HG03066 (cell line): ENCODE results near the gene SMPD3.
"Not testable (repeated sequence)": the region's sequence is repeated elsewhere in the genome, so short reads cannot be mapped to it uniquely, and the experiment has no call there.

Experiments
- ATAC-seq: cut with Tn5 transposase; IDR thresholded peaks from one replicate; pipeline ENCODE4 v1.9.1; 2021; ENCODE audit warnings: low read depth; ENCODE audit not compliant: unreplicated experiment

SMPD3 gene

DNA sequence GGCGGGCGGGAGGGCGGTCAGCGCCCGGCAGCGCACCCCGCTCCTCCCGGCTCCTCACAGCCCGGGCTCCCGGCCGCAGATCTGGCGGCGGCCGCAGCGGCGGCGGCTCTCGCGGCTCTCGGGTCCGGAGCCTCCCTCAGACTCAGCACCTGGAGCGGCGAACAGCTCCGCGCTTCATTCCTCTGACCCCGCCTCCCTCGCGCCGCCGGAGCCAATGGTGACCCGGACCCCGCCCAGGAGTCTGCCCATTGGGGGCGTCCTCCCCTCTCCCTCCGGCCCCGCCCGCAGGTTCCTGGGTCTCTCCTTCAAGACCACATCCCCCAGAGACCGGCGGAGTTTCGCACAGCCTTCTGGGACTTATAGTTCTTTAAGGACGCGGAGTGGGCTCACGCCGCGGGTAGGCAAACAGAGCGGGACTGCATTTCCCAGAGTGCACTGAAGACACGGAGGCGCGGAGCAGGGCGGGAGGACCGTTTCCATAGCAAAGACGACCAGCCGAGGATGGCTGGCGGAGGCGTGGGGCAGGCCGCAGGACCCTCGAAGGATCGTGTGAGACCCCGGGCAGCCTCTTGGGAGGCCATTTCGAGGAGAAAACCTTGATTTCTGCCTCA is at the start of gene SMPD3:
TSS of gene SMPD3 (minus strand) at position 149 of the 611 bp plus-strand sequence. CDS start 76,327 bp downstream, outside the sequence.
- ATAC-seq = peak; percentile 87

DNA sequence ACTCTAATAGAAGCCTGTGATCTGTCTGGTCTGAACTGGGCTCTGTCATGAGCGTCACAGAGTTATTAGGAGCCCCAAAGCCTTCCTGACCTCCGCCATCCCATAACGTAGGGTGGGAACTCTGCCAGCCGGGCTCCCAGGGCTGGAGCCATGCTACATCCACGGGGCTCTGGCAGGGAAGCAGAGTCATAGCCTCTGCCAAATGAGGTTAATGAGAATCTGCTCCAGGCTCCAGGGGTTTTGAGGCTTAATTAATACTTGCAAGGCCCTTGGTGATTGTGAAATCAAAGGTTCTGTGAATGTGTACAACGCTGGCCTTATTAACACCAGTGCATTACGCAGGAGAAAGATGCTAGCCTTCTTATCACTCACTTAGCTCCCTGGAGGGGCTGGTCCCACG is 48.4 kb upstream of the SMPD3 start:
- ATAC-seq = no peak

DNA sequence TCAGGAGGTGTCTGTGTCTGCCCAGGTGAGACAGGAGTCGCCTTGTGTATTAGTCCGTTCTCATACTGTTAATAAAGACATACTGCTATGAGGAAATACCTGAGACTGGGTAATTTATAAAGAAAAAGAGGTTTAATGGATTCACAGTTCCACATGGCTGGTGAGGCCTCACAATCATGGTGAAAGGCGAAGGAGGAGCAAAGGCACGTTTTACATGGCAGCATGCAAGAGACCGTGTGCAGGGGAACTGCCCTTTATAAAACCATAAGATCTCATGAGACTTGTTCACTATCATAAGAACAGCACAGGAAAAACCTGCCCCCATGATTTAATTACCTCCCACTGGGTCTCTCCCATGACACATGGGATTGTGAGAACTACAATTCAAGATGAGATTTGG is 46.0 kb upstream of the SMPD3 start:
- not testable (repeated sequence) for ATAC-seq

DNA sequence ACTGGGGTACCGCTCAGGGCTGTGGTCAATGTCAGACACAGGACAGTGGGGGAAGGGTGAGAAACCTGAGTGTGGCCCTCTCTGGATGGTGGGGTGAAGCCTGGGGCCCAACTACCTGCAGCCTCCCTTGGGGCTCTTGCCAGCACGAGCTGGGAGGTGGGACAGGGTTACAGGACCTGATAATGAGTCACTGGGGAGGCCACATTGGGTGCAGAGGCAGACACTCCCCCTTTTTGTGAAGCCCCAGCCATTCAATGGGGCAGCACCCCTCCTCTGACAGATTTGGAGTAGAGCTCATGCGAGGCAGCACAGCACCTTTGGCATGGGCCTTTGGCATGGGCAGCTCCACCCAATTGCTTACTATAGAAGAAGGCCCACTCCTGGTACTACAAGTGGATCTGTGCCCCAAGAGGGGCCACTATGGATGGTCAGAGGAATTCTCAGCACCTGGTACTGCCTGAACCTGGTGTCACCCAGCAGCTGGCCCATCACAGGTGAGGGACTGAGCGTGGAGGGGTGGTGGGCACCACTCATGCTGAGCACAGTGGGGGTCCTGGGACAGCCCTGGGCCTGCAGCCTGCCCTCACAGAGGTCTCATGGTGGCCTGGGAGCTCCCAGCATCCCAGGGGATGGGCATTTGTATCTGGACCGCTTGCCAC is 45.2 kb upstream of the SMPD3 start:
- no peak for ATAC-seq

DNA sequence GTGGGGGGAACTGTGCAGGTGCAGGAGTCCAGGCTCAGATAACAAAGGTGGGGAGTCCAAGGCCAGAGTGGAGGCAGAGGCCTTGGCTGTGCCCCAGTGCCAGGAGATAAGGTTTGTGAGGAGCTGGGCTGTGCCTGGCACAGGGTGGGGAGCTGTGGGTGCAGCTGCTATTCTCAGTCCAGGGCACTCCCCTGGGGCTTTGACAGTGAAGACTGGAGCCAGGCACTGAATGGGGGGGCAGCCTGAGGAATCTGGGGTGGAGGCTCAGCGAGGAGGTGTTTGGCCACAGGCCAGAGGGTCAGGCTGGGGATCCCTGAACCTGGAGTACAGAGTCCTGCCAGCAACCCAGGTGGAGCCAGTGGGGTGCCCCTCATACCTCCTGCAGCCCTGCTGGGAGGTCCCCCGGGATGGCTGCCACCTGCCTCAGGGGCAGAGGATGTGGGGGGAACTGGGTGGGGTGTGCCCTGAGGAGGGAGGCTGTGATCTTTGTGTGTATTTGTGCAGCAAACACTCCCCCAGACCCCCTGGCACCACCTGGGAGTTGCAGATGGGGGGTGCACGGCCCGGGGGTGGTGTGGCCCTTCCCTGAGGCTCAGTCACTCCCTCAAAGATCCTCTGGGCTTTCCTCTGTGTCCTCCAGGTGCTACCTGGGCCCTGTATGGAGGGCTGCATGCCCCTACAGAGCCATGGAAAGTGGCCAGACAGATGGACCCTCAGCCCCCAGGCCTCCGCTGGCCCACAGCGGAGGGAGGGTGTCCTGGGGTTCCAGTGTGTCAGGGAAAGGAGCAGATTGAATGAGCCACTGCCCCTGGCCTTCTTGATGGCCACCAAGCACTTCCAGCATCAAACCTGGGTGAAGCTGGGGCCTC is 44.5 kb upstream of the SMPD3 start:
- no peak for ATAC-seq

DNA sequence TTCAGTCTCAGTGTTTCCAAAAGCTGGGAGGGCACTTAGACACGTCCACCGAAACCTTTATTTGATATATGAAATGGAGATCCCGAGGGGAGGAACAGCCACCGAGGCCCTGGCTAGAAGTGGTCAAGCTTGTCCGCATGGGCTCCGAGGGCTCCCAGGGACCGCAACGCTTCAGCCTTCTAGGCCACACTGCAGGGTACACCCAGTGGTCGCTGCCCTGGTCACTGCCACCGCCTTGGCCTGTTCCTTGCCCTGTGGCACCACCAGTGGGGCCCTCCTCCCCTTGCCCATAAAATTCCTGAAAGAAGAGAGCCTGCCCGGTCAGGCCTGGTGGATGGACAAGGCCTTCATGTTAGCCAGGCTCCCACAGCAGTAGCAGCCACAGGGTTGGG is 43.8 kb upstream of the SMPD3 start:
- ATAC-seq = no peak

DNA sequence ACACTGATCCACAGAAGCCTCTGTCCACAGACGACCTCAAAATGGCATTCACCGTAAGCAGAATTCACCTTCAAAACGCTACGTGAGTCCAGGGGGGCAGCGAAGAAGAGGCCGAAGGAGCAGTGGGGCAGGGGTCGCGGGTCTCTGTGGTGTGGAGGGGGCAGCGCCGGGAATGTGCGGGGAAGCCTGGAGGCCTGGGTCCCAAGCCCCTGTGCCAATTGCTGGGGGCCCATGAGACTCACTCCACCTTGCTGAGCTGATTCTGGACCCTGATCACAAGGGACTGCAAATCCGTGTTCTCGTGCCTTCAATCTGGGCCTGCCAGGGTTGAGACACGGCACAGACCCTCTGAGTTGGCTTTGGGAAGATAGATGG is 43.3 kb upstream of the SMPD3 start:
- ATAC-seq = no peak

DNA sequence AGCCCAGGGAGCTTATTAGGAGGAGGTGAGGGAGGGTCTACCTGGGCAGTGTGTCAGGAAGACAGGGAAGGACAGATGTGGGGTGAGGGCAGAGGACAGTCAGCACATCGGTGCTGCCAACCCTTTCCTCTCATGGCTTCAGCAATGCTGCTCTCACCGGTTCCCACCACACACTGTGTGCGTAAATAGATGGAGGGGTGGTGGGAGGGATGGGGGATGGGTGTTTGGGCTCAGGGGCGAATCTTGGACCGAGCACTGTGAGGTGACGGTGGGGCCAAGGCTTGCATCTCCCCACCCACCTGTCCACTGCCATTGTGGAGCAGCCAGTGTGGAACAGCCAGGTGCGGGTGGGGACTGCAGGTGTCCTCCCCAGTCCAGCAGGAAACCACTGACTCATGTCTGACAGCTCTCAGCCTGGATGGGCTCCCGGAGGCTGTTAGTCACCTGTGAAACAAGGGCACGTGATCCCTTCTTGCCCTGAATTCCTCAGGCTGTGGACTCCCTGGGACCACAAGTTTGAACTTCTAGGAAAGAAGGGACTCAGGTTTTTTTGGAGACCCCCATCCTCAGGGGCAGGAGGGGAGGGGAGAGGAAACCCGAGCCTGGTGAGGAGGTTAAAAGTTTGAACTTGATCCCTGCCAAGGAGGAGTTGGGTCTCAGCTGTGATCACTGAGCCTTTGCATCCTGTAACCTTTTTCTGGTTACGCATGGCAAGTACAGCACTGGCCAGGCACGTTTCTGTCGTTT is 42.7 kb upstream of the SMPD3 start:
- no peak for ATAC-seq

DNA sequence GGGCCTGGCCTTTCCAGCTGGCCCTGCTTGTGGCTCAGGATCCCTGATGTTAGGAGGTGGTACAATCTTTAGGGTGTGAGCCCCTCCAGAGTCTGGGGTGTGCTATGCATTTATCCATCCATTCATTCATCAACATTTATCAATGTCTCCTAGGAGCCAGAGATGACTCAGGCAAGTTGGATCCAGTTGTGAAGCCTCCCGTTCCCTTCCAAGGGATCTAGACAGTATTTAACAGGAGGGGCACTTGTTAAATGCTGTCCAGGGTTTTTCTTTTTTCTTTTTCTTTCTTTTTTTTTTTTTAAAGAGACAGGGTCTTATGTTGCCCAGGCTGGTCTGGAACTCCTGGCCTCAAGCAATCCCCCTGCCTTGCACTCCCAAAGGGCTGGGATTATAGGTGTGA is 42.0 kb upstream of the SMPD3 start:
- no peak for ATAC-seq

DNA sequence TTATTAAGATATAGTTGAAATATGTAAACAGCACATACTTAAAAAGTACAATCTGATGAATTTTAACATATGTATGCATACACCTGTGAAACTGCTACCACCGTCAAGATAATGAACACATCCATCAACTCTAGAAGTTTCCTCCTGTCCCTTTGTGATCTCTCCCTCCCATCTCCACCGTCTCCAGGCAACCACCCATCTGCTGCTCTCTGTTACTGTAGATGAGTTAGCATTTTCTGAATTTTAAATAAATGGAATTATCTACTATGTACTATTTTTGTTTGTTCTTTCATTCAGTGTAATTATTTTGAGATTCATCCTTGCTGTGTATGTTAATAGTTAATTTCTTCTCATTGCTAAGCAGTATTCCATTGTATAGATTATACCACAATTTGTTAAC is 40.2 kb upstream of the SMPD3 start:
- ATAC-seq = no peak

DNA sequence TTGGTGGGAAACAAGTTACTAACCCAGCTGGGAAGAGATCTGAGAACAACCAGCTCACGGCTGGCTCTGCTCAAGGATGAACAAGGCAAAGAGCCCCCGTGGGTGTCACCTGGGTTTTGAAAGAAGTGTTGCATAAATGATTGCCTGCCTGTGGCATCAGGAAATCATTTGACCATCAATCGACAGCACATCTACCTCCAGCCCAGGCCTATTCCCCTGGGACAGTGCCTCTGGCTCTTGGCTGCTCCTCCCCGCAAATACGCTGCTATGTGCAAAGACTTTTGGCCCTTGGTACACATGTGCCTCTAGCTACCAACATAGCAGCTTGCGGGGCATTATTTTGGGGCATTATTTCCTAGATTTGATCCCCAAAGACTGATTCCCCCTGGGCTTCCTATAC is 39.4 kb upstream of the SMPD3 start:
- no peak for ATAC-seq

DNA sequence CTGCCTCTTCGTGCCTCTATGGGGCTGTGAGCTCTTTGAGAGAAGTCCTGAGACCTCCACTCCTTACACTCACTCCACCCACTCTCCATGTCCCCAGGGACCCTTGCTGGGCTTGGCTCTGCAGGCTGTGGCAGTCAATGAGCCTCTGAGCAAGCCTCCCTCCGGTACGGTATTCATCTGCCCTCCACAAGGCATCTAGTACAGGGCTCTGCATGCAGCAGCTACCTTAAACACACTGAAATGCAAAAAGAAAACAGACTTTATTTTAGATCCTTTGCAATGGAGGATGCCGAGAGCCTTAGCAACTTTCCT is 38.9 kb upstream of the SMPD3 start:
- no peak for ATAC-seq

DNA sequence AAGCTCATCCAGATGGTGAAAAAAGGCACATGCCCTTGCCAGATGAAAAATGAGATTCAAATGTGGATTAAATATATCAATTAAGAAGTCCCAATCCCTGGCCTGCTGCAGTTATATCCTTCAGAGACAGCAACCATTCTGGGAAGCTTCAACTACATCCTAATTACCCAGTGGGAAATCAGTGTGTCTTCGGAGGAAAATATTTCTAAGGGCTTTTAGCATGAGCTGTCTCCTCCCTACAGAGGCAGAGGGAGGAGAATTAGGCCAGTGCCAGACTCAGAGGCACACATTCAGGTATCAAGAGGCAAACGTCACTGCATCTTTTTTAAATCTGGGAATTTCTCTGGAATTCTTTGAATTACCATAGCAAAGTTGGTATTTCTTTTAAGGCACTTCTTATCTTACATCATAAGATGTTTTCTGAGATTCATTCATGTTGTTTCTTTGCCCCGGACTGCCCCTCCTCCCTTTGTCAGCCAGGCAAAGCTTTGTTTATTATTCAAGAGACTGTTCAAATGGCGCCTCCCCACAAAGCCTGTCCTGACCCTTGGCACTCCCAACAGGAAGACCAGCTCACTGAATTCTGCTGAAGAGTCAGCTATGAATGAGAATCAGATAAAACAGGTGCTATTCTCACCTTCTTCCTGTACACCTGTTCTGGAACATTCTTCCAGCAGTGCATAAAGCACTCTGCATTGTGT is 38.3 kb upstream of the SMPD3 start:
- ATAC-seq = no peak

DNA sequence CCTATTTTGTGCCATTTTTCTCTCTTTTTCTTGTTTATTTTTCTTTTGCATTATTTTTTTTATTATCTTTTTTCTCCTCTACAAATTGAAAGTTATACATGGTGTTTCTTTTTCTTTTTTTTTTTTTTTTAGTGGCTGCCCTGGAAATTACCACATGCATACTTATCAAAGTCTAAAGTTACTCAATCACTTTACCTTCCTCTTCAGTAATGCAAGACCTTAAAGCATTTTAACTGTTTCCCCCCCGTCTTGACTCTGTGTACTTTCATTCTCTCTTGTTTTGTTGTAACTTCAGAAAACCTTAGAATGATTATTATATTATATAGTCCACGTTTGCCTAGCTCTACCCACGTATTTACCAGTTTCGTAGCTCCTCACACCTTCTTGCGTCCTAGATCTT is 33.3 kb upstream of the SMPD3 start:
- ATAC-seq = no peak

DNA sequence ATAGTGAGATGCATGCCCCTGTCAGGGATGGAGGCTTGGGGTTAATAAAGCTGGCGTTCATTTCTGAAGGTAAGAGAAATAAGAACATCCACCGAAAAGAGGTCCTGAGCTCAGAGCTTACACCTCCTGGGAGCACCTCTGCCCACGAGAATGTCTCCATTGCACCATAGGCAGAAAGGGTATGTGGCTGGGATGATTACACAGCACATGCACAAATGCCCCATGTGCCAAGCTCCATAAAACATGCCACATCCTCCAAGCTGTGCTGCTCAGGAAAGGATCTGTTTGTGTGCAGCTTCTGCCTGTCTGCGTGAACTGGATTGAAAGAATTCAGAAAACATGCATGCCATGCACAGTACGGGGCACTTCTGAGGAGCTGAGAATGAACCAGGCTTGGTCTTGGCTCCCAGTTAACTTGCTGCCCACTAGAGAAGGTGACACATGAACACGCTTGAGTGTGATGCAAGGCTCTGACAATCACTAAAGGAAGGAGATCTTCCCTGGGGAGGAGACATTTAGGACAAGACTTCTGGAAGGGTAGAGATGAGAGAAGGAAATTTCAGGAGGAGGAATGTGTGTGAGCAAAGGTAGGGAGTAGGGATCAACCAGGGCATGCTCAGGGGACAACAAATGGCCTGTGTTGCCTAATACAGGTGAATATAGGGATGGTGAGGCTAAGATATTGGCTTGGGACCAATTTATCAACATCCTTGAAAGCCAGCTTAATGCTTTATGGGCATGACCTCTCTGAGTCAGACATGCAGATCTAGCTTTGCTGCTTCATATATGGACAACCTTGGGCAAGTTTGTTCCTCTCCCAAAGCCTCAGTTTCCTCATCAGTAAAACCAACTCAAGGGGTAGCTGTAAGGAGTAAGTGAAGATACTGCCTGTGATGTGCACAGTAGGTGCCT is 32.0 kb upstream of the SMPD3 start:
- ATAC-seq = no peak

DNA sequence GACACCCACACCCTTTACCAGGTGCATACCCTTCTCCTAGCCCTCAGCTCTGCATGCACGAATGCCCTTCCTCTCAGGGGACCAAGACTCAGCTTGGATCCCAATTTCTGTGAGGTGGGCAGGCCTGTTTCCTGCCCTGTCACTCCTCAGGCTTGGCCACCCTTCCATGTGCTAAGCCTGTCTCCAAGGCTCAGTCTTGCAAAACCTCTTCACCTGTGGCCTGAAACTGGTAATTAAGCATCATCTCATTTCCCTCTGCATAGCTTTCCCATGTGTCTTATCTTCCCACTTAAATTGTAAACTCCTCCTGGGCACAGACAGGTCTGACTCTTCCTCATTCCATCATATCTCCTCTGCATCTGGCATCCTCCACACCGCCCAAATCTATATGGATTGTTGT is 31.0 kb upstream of the SMPD3 start:
- no peak for ATAC-seq

DNA sequence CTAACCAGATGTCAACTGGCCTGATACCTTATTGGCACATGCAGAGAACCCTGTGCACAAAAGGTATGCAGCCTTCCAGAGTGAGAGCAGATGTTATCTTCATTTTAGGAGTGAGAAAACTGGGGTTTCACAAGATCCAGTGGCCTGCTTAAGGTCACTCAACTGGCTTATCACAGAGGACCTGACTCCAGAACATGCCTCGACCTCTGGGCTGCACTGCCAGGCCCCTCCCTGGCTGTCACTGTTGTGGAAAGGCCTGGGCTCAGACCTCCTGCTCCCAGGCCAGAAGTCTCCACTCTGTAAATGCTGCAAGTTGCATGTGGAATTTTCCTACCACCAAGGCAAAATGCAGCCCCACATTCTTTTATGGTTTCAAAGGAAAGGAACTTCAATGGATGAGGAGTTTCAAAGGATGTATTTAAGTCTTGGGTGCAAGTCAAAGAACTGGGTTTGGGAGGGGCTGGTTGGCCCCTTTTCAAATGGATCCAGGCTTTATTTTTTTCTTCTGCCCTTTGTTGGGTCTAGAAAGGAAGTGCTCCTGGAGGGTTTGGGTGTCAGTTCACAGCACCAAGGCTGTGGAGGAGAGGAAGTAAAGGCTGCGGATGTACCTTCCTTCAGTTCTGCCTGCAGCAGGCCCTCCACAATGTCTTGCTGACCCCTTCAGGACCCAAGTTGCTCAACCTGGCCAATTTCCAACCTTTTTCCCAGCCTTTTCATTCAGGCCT is 30.4 kb upstream of the SMPD3 start:
- no peak for ATAC-seq

DNA sequence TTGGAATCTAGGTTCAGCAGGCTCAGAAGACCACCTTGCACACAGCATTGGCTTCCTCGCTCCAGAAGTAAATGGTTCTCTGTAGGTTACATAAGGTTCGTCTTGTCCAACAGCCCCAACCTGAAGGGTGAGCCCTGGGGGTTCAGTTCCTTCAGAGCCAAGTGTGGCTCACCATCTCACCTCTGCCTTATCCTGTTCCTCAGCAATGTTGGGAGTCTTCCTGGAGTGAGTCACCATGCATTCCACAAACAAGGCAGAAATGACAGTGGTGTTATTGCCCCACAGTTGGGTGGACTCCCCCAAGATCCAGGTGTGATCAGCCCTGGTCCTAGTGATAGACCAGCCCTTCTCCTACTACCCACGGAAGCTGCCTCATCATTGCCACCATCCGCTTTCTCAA is 26.8 kb upstream of the SMPD3 start:
- ATAC-seq = no peak
